T-helper 9 cell (primary cell): ENCODE measurements around the gene IFT52.

Experiments used
- DNase-seq: peaks from one replicate; pipeline ENCODE4 v3.0.0-alpha.2; 2020

IFT52 gene

GRCh38 chr20:43694763-43695162 is 104.0 kb downstream of the IFT52 start:
- DNase-seq, result no peak

- DNase-seq, result no peak
These were observed 104.8 kb downstream of the IFT52 start for GRCh38 chr20:43695571-43695970.
